ENCODE data around the gene CASR.

DNA sequence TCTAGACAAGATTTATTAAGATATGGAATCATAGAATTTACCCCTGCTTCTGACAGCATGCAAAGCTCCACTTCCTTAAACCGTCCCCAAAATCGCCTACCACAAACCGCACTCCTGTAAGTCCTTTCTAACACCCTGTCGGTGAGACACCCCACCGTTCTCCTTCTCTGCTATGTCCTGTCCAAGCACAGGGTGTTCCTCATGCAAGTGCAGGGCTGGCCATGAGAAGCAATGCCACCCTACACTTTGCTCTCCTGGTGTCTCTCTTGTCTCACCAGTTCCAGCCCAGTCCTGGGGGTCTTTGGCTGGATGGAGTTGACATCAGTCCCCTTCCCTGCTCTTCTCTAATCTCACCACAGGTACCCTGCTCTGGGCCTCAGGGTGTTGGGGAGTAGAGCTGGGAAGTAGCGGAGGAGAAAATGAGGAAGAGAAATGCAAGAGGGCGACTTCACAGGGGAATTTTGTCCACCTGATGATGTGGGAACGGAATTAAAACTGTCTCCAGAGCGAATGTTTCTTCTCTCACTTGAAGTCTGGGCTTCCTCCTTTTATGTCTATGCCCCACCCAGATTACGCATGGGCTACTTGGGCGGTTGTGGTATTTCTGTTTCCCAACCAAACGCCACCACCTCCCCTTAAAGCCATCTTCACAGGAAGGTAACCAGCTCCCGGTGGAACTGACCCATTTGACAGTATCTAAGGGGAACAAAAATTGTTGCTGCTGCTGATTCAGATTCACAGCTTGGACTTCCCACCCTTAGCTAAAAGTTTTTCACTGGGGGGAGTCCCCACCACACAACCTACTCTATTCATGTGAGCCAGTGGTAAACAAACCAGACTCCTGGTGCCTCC is 49.9 kb downstream of the CASR start:
- TF ChIP-seq POLR2AphosphoS5 (IDR thresholded peaks at IDR 0.05) (no peak), CTCF (IDR thresholded peaks at IDR 0.05) (no peak)
